GM18508 (cell line): ENCODE data around the gene POR.
"Not testable (repeated sequence)": the region's sequence is repeated elsewhere in the genome, so short reads cannot be mapped to it uniquely, and the experiment has no call there.

Source experiments
- ATAC-seq: cut with Tn5 transposase; IDR thresholded peaks from one replicate; pipeline ENCODE4 v1.9.1; 2021; ENCODE audit warnings: moderate number of reproducible peaks; ENCODE audit not compliant: insufficient read depth, unreplicated experiment

POR gene

DNA sequence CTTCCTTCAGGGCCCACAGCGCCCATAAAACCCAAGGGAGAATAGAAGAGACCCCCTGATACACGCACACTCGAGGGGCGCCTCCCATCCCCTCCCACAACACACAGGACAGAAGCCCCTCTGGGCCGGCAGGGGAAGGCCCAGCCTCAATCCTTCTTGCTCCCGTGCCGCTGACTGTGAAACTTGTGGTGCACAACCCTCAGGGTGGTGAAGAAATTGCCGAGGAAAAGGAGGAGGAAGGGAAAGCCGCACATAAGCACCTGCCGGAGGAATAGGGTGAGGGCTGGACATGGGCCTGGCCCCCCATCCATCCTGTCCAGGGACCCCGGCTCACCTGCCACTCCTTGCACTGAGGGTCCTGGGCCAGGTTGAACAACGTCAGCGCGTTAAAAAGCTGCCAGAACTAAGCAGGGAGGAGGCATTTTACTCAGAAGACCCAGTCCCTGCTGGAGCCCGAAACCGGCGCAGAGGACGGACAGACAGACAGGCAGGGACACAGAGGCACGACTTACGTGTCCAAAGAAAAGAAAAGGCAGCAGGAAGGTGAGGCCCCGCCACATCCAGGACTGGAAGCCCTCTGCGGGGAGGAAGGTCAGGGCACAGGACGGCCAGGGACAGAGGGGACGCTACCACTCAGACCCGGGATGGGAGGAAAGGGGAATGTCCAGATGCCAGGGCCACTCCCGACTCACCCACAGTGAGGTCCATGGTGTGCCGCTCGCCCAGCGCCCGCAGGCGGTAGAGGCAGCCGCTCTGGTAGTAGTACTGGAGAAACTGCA is 72.3 kb downstream of the POR start:
- no peak for ATAC-seq

DNA sequence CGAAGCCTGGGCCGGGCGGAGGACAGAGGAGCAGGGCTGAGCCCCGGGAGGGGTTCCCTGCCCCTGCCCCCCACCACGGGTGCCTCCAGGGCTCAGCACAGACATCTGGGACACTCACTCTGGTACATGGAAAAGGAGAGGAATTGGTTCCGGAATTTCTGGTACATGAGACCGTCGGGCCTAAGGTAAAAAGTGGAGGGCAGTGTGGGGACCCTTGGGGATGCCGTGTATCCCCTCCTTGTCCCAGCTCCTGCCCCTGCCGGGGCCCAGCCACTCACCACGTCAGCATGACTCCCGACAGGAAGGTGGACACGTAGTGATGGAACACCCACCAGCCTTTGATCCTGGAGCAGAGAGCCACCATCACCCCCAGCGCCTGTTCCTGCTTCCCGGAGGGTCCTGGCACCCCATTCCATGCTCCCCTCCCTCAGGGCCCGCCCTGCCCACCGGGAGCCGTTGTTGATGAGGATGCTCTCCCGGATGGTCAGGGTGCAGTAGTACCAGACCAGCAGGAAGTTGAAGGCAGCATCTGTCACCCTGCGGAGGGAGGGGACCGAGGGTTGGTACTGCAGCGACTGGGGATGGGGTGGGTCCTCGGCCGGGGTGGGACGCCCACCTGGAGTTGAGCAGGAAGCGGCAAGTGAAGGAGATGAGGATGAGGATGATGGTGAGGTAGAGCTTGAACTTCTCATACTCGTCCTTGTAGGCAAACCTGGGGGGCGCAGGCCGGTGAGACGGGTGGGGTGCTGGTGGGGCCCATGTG is 73.0 kb downstream of the POR start:
- no peak for ATAC-seq

DNA sequence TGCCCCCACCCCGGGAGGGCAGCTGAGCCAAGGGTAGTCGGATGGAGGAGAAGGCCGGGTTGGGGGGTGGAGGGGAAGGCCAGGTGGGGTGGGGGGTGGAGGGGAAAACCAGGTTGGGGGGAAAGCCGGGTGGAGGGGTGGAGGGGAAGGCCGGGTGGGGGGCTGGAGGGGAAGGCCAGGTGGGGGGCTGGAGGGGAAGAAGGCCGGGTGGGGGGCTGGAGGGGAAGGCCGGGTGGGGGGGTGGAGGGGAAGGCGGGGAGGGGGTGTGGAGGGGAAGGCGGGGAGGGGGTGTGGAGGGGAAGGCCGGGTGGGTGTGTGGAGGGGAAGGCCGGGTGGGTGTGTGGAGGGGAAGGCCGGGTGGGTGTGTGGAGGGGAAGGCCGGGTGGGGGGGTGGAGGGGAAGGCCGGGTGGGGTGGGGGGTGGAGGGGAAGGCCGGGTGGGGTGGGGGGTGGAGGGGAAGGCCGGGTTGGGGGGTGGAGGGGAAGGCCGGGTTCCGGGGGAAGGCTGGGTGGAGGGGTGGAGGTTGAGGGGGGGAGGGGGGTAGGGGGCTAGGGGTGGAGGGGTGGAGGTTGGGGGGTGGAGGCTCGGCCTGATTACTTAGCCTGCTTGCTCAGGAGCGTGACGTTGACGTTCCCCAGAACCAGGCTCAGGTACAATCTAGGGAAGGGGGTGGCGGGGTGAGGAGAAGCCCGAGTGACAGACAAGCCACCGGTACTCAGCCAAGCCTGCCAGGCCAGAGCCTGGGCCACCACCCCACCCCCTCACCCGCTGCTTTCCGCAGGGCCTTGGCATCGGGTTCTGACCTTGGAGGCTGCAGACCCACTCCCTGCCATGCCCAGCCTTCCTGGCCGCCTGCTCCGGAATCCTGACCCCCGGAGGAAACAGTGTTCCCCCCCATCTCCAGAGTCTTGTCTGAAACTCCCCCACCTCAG is 73.9 kb downstream of the POR start:
- ATAC-seq: no peak

DNA sequence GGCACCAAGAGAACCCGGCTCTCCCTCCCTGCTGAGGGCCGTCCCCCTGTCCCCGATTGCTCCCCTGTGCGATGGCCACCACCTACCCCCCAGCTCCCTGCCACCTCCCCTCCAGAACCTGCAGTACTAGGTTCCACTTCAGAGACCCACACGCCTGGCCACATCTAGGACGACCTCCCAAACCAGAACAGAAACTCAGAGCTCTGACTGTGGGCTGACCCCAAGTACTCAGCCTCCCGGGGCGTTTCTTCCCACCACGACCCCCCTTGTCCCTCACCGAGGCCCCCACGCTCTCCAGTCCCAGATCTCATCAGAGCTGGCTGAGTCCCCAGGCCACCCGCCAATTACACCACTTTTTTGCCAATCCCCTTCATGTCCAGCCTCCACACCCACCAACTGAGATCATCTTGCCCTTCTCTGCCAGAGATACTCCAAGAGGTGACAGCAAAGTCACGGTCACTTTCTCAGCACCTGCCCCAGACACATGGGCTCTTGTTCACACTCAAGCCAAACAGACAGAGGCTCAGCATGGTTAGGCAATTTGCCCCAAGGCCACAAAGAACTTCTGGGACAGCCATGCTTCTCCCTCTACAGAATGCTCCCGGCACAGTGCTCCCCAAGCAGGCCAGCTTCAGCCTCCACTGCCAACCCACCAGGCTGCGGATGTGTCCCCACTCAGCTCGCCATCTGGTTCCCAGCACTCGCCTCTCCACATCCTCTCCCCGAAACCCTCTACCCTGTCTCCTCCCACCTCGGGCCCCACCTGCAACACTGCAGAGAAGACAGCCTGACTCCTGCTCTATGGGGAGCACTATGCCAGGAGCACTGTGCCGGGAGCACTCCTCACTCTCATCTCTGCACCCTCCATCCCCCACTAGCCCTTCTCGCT is 74.8 kb downstream of the POR start:
- no peak for ATAC-seq

DNA sequence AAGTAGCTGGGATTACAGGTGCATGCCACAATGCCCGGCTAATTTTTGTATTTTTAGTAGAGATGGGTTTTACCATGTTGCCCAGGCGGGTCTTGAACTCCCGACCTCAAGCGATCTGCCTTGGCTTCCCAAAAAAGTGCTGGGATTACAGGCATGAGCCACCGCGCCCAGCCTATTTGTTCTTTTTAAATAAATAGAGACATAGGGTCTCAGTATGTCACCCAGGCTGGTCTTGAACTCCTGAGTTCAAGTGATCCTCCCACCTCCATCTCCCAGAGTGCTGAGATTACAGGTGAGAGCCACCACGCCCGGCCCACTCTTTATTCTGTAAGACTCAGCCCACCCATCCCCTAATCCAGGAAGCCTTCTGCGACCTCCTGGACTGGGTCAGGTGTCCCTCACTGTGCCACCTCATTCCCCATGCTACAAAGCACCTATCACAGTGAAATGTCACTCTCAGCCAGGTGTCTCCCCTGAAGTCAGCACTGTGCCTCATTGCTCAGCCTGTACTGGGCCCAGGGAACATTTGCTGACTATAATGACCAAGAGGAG is 76.7 kb downstream of the POR start:
- no peak for ATAC-seq

DNA sequence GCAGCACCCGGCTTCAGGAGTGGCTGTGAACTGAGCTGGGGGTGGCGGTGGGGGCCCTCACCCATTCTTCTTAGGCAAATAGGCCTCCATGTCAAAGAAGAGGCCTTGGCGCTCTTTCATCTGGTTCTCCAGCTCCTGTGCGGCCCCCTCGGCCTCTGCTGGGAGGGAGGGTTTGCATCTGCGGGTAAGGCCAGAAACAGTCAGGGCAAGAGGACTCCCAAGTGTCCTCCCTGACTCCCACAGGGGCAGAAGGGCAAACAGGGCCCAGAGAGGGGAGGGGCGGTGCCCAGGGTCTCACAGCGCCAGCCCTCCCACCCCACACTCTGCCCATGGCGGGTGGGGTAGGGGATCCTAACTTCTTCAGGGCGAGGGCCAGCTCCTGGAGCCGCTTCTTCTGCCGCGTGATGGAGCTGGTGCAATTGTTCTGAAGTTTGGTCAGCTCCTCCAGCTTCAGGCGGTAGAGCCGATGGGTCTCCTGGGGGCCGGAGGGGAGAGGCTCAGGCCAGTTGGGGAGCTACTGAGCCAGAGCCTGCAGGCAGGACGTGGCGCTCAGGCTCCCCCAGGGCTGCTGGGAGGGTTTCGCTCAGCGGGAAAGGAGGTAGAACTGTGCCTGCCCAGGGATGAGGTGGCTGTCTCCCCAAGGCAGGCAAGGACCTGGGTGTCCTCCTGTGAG is 77.3 kb downstream of the POR start:
- no peak for ATAC-seq

DNA sequence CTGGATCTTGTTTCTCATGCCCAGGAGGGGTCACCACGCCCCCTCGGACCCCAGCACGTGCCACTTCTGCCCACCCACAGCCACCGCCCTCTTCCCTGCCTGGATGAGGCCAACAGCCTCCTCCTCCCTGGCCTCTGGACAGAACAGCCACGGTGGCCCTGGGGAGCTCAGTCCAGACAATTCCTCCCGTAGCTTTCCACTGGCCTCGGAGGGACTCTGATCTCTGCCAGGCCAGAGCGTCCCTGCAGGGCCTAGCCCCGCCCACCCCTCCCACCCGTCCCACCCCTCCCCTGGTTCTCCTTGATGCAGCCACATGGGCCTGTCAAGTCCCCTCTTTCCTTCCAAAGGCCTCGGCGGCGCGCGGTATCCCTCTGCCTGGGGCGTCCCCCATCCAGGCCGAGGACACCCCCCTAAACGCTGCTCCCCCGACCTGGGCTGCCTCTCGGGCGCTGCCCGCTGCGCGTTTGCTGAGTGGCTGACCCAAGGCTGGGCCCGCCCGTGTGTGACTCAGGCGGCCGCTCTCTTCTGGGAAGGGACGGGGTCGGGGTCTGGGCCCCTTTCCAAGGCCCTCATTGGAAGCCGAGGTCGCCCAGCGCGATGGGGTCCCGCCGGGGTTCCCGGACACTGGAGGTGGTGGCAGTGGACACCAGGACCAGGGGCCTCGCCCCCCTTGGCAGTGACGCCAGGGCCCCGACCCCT is 78.9 kb downstream of the POR start:
- ATAC-seq: no peak

DNA sequence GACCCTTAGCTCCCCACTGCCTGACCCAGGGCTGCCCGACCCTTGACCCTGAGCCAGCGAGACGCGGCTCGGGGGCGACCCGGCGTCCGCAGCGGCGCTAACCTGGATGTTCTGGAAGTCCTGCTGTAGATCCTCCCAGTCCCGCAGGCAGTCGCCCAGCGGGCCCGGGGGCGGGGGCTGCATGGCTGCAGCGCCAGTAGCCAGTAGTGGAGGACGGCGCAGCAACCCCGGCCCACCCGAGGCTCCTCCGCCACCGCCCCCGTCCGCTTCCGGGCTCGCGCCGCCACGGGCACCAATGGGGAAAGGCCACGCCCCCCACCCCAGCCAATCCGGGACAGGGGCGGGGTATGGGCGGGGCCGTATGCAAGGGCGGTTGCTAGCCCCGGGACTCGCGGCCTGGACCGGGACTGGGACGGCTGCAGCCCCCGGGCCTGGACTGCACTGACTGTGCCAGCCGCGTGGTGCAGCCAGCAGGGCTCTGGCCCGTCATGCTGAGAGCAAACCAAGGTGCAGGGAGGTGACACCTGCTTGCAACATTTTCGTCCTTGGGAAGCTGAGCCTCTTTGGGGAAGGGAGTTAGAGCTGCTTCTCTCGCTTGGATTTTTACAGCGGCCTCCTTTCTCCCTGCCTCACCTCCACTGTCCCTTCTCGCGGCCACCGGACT is 79.6 kb downstream of the POR start, which contains the start of gene TMEM120A:
TMEM120A (minus strand) TSS at position 208 of the 664 bp plus-strand sequence; CDS start at position 183, 25 bp downstream.
- no peak for ATAC-seq

DNA sequence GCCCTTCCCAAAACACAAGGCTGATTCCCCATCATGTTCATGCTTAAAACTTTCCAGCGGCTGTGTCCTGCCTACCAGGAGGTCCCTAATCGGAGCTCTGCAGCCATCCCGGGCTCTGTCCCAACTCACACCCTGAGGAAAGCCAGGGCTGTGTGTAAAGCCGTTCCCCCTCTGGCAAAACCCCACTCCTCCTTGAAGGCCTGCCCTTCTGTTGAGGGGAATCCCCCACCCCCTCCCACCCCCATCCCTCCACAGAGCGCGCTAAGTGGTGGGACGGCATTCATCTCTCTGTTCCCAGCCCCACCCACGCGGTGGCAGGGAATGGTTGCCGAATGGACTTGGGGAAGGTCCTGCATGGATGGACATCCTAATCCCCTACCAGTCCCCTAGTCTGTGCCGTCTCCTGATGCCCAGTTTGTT is 80.1 kb downstream of the POR start:
- ATAC-seq: no peak

DNA sequence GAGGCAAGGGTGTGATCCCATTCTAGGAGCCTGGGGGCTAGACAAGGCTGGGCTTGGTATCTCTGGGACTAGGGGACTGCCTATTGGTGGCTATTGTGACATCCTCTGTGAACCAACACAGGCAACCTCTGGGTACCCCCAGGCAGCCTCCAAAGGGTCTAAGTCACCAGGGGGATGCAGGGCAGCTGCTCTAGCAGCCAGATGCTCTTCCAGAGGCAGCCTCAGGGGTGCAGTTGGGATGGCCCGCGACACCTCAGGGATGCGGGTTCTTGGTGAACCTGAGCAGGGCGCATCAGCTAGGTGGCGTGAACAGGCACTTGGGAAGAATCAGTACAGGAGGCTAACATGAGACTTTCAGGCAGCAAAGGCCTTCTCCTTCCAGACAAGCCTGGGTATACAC is 81.0 kb downstream of the POR start:
- no peak for ATAC-seq

DNA sequence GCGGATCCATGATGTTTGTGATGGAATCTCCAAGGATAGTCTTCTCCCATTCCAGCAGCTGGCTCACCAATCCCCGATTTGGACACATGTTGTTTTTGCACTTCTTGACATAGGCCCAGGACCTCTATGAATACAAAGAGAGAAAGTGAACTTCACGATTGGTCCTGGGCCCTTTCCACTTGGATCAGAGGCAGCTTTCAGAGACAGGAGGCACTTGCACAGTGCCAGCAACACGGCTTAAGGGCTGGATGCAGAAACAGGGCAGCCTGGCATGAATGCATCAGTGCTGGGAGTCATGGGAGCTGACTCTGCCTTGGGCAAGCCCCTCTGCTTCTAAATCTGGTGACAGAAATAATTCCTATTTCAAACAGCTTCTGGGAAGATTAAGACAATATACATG is 81.5 kb downstream of the POR start:
- ATAC-seq: no peak

DNA sequence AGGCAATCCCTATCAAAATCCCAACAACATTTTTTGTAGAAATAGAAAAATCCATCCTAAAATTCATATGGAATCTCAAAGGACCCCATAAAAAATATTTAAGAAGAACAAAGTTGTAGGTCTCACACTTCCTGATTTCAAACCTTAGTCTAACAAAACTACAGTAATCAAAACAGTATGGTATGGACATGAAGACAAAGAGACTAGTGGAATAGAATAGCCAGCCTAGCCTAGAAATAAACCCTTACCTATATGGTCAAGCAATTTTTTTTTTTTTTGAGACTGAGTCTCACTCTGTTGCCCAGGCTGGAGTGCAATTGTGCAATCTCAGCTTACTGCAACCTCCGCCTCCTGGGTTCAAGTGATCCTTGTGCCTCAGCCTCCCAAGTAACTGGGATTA is 83.1 kb downstream of the POR start:
- ATAC-seq: no peak

DNA sequence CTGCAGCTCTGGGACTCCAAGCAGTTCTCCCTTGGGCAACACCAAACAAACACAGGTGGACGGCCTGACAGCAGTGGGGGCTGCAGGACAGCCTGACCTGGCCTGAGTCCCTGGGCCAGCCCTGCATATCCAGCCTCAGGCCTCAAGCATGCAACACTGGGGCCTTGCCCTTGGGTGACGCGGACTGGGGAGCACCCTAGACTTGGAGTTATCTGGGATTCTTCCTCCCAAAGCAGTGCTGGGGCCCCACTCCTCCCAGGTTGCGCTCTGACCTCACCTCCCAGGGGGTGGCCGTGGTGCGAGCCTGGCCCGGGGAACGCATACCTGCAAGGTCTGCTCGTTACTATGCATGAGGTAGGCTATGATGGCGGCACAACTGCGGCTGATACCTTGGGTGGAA is 85.6 kb downstream of the POR start:
- no peak for ATAC-seq

DNA sequence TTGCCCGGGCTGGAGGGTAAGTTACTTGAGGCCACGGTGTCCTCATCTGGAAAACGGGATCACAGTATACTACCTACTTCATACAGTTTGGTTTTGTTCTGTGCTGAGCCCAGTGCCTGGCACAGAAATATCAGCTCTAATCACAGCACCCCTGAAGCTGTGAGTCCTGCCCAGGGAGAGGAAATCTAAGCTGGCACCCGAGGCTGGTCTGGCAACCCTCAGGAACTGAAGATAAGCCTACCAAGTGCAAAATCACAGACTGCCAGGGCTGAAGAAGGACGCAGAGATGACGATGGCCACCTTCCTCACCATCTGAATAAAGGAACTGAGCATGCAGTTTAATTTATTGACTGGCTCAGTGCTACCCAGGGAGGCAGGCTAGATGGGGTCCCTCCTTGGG is 87.2 kb downstream of the POR start:
- no peak for ATAC-seq

DNA sequence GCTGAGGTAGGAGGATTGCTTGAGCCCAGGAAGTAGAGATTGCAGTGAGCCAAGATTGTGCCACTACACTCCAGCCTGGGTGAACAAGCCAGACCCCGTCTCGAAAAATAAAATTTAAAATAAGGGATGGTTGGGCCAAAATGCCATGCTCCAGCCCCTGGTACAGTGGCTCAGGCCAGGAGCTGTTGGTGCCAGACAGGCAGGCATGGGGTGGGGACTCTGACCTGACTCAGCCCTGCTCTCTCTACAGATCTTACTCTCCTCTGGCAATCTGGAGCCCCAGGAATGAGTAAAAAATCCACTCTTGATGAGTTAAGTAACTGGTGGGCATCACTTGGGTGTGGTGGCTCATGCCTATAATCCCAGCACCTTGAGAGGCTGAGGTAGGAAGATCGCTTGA is 87.9 kb downstream of the POR start:
- no peak for ATAC-seq

DNA sequence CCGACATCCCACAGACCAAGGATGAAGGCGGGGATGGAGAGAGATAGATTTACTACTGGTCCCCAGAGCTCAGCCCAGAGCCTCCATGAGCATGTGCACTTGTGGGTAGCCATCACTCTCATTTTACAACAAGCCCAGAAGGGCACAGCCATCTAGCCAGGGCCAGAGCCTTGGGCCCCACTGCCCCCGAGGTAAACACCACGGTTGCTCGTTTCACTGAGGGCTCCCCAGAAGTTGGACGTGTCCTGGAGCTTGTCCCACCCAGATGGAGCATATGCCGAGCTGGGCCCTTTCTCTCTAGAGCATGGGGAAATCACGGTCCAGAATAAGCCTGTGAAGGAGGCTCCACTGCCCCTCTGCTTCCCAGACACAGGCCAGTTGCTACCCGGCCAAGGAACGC is 88.4 kb downstream of the POR start:
- ATAC-seq: no peak

DNA sequence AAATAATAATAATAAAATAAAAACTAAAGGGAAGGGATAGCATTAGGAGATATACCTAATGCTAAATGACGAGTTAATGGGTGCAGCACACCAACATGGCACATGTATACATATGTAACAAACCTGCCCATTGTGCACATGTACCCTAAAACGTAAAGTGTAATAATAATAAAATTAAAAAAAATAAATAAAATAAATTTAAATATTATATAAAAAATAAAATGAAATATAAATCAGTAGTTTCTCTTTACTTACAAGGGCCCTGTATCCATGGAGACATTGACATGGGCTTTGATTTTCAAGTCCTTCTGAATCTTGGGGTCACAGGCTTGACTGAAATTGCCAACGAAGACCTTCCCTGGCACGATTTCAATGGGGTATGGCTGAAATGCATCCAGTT is 90.0 kb downstream of the POR start:
- not testable (repeated sequence) for ATAC-seq
